Anterior cingulate cortex (tissue), 58 donors: Measurements from ENCODE around the gene PARD3.

Experiments used
- DNase-seq, 58 donors: peaks; one replicate each; lab custom pipeline; 2025; lab: John Stamatoyannopoulos, UW

PARD3 gene

GRCh38 chr10:34523017-34523767 lies 291.9 kb downstream of the PARD3 start:
- no peak for DNase-seq

DNA sequence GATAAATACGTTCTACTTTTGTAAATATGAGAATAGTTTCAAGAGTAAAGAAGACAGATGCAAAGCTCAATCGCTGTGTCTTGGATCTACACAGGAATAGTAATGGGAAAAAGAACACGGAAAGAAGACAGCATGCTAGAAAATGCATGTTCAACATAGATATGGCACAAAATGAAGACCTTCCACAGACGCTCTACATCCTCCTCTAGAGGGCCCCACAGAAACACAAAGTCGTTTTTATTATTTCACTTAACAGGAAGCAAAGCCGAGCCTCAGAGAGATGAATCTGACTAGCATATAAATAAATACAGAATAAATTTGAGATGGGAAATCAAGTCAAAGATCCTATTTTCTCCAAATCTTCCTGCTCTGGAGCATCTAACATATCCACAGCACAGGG lies 292.6 kb downstream of the PARD3 start:
- DNase-seq, result peak in 2 of 58 donors; percentile 23 to 38

- no peak for DNase-seq
These were observed 294.6 kb downstream of the PARD3 start for GRCh38 chr10:34520510-34520909.

GRCh38 chr10:34520084-34520483 lies 295.0 kb downstream of the PARD3 start:
- DNase-seq, result no peak

DNA sequence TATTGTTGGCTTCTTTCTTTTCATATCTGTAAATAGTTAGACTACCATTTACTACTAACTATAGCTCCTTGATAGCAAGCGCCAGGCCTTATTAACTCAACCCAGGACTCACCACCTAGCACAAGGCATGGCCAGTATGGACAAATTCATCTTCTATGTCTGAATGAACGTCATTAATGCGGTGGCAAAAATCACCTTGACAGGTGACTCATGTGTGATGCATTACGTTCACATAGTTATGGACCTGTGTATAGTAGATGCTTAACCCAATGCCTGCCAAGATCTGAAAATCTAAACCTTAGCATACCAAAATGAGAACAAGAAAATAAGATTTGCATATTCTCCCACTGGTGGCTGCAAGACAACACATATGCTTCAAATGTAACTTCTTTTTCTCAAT lies 300.8 kb downstream of the PARD3 start:
- no peak for DNase-seq

DNA sequence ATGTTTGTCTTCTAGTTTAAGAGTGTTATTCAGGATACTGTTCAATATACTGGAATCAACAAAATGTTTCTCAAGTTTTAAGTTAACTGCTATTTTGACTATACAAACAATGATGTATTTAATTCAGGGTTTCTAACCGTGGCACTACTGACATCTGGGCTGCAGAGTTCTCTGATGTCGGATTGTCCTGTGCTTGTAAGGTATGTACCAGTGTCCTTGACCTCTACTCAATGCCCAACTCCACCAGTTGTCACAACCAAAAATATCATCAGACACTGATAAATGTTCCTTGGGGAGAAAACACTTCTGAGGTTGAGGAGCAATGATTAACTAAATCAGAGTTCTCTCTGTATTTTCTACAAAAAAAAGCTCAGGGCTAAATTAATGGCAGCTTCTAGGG lies 301.5 kb downstream of the PARD3 start:
- DNase-seq, result no peak

- no peak for DNase-seq
These were observed 307.9 kb downstream of the PARD3 start for GRCh38 chr10:34507217-34507616.

DNA sequence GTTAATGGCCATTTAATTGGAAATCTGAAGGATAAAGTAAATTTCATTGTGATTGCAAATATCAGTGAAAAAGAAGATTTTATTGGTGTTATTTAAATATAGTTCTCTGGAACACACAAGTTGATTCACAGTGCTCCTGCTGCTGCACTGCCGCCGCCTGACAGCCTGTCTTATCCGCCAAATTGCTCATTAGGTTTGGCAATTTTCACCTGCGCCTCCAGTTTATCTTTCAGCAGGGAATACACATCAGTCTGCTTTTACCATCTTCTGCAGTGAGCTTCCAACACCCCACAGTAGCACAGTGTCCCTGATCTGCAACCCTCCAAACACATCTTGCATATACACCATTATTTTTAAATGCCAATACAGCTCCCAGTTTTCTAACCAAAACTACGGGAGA lies 308.3 kb downstream of the PARD3 start:
- peak in 1 of 58 donors; percentile 14 for DNase-seq

DNA sequence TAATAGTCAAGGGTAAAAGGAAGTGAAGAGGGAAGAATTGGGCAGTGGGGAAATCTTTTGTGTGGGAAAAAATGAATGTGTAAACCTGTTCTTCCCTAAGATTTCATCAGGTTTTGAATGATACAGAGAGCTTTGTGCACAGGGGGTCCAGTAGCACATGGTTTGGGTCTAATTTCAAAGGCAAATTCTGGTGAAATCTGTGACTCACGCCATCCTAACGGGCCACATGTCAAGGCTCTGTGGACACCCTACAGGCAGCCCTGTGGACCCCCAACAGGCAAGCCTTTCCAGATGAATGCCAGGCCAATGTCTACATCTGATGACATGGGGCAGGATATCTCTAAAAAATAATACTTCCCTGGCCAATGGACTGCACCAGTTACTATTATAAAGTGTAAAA lies 309.8 kb downstream of the PARD3 start:
- DNase-seq, result no peak

- no peak for DNase-seq
These were observed 310.6 kb downstream of the PARD3 start for GRCh38 chr10:34504534-34504933.

DNA sequence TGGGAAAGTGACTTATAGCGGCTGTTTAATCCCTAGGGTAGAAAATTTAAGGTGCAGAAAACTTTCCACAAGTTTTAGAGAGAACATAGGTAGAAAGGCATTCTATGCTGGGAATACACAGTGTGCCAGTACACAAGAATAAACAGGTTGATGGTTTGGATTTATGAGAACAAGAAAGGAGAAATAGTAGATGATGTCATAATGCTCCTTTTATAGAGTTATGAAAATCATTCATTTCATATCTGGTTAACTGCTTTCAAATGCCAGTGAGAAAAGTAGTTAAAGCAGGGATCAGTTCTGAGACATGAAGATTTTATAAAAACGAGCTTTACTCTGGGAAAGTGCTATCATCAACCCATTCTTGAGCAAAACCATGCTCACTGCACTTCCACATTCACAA lies 311.4 kb downstream of the PARD3 start:
- DNase-seq, result no peak

DNA sequence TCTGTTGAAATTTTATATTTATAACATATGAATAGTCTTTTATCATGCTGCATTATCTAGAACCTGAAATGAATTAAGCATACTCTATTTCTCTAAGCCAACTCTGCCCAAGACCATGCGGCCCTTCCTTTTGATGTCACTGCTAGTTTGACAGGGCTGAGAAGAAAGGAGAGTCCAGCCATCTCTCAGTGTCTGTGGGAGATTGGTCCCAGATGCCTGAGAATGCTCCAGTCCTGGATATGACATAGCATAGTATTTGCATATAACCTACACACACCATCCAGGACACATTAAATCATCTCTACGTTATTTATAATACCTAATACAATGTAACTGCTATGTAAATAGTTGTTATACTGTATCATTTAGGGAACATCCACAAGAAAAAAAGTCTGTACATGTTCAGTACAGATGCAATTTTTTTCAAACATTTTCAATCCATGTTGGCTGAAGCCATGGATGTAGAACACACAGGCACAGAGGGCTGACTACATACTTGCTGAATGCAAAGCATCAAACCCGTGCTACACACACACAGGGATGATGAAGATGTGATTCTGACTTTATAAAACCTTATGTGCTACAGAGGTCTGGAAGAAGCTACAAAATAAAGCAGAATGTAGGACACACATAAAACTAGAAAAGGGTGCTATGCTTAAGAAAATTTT lies 315.4 kb downstream of the PARD3 start:
- DNase-seq, result no peak

- DNase-seq, result no peak
These were observed 316.3 kb downstream of the PARD3 start for GRCh38 chr10:34498821-34499220.

- peak in 1 of 58 donors; percentile 5 for DNase-seq
These were observed 319.2 kb downstream of the PARD3 start for GRCh38 chr10:34495938-34496337.

DNA sequence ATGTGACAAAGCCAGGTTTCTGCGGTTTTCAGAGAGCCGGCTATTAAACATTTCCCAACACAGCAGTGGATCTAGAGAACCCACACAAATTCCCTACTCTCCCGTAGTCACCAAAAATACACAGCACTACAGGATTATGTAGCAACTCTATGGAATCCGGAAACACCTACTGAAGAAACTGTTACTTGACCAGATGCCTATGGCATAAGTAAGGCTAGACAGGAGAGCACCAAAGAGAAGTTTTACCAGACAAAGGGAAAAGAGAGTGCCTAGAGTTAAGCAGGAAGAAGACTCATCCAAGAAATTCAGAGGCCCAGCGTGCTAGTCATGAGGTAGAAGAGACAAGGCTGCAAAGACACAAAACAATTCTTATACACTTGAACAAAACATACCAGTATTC lies 321.1 kb downstream of the PARD3 start:
- DNase-seq, result no peak

DNA sequence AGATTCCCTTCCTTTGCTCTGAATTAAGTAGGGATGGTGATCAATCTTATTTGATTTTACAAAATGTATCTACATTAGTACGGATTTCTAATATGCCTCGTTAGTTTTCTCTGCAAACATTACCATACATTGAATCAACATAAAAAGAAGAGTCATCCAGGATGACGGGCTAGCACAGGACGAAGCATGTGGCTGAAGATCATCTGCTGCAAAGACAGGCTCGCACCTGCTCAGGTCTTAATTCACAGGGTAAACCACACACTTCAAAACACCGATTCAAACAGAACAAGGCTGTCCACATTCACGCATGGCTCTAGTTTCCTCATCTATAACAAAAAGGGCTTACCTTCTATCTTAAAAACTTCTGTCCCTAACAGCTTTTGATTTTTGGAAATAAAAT lies 323.0 kb downstream of the PARD3 start:
- no peak for DNase-seq

- DNase-seq, result peak in 5 of 58 donors; percentile 3 to 22 (median 8)
These were observed 323.4 kb downstream of the PARD3 start for GRCh38 chr10:34491678-34492077.

- DNase-seq, result no peak
These were observed 324.9 kb downstream of the PARD3 start for GRCh38 chr10:34489973-34490745.

- DNase-seq, result no peak
These were observed 325.7 kb downstream of the PARD3 start for GRCh38 chr10:34489411-34489810.

DNA sequence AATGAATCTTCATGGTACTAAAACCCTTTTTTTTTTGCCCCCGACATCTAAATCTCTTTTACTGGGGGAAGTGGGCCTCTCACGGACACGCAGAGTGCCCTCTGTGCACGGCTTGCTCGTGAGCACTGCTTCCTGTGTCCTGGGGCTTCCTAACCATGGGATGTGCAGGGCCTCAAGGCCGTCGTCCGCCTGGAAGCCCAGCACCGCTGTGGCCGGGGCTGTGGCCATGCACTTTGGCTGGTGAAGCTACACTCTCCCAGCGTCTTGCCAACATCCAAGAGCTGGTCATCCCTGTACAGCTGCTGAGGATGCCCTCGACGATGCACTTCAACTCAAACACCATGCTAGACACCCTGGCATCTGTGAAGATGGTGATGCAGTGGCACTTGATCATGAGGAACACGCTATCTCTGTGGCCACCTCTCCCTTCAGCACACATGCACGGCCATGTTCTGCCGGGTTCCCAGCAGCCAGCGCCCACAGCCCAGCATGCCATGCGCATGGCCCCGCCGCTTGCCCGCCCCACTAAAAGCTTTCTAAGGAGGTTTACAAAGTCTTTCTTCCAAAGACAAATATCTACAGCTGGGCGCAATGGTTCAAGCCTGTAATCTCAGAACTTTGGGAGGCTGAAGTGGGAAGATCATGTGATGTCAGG lies 326.5 kb downstream of the PARD3 start:
- no peak for DNase-seq

- DNase-seq, result no peak
These were observed 329.1 kb downstream of the PARD3 start for GRCh38 chr10:34486008-34486407.
